ENCODE data around the gene PAF1. TPM values are rescaled to one million over a fixed set of nuclear protein-coding genes. Genes with fewer than 3 reads are reported as not detected.

Gene PAF1
- total RNA-seq, 4 donors from 2014 or later: 22.2 to 47.3 (median 37.7) TPM

DNA sequence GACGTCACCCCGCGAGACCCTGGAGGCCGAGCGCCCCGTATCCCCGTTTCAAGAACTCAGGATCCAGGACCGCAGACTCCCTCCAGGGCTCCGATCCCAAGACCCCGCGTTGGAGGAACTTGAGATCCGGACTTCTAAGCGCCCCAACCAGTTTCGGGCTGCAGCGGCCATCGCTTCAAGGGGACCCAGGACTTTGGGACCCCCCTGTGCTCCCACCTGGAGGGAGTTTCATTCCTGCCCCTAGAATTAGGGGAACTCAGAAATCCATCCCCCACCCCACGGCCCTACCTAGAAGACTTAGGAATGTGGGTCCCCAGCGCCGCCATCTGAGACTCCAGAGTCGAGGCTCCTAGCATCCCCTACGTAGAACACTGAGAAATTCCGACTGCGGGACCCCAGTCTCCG, 22.0 kb upstream of the PAF1 start:
- H3K4me1 ChIP-seq: peaks cover 0 to 47% (median 14%) of the 10 kb centered on the region in 4 donors
- H3K27me3 ChIP-seq: no peaks in the 10 kb centered on the region
- peaks cover 0 to 13% (median under 1%) of the 10 kb centered on the region in 3 donors for H3K36me3 ChIP-seq
- TF ChIP-seq POLR2A (IDR thresholded peaks at IDR 0.05) (no peak), CTCF (IDR thresholded peaks at IDR 0.05) (no peak)
- H3K27ac ChIP-seq: peak overlapping the region; percentile 87 to 100 (median 100)
- no peaks in the 10 kb centered on the region for H3K9me3 ChIP-seq
- H3K4me3 ChIP-seq: peak overlapping the region; percentile 62 to 91 (median 75)
- peak in 1 of 3 donors; percentile 47 for DNase-seq

GRCh38 chr19:39412100-39412866, 21.4 kb upstream of the PAF1 start, which contains the start of gene PLEKHG2:
Gene PLEKHG2 (plus strand): TSS chr19:39412669. CDS start chr19:39414087, 1,418 bp downstream.
- Histone ChIP-seq H3K4me1 (peaks cover 0 to 47% (median 14%) of the 10 kb centered on the region in 4 donors), H3K27me3 (no peaks in the 10 kb centered on the region), H3K36me3 (peaks cover 0 to 17% (median 4%) of the 10 kb centered on the region in 3 donors), H3K27ac (peak within 1 kb of the TSS; percentile 98 to 100 (median 100)), H3K4me3 (peak within 1 kb of the TSS; percentile 62 to 96 (median 84)), H3K9me3 (no peaks in the 10 kb centered on the region)
- DNase-seq: peak; percentile 97 to 98 (median 97)
- TF ChIP-seq POLR2A (IDR thresholded peaks at IDR 0.05) (peak; percentile 84 to 93), CTCF (IDR thresholded peaks at IDR 0.05) (peak; percentile 78 to 92 (median 90))

GRCh38 chr19:39411832-39412099, 20.9 kb upstream of the PAF1 start:
- Histone ChIP-seq H3K4me1 (peaks cover 0 to 47% (median 14%) of the 10 kb centered on the region in 4 donors), H3K9me3 (no peaks in the 10 kb centered on the region), H3K27ac (peak overlapping the region; percentile 98 to 100 (median 100)), H3K36me3 (peaks cover 0 to 20% (median 4%) of the 10 kb centered on the region in 3 donors), H3K27me3 (no peaks in the 10 kb centered on the region), H3K4me3 (peak overlapping the region; percentile 62 to 96 (median 84))
- TF ChIP-seq CTCF (IDR thresholded peaks at IDR 0.05): peak; percentile 87 to 100 (median 98)
- TF ChIP-seq POLR2A (IDR thresholded peaks at IDR 0.05): no peak
- peak; percentile 90 to 98 (median 96) for DNase-seq

- Histone ChIP-seq H3K9me3 (no peaks in the 10 kb centered on the region), H3K4me3 (peak overlapping the region; percentile 78 to 96 (median 92)), H3K36me3 (peaks cover 0 to 20% (median 4%) of the 10 kb centered on the region in 3 donors), H3K27me3 (no peaks in the 10 kb centered on the region), H3K4me1 (peaks cover 0 to 44% (median 14%) of the 10 kb centered on the region in 4 donors), H3K27ac (peak overlapping the region; percentile 98 to 100 (median 100))
- DNase-seq: peak; percentile 50 to 88 (median 85)
- peak in 3 of 6 experiments; percentile 3 to 28 (median 7) for TF ChIP-seq CTCF (IDR thresholded peaks at IDR 0.05)
- peak; percentile 88 to 91 for TF ChIP-seq POLR2A (IDR thresholded peaks at IDR 0.05)
These were observed 20.4 kb upstream of the PAF1 start for GRCh38 chr19:39411081-39411831.

DNA sequence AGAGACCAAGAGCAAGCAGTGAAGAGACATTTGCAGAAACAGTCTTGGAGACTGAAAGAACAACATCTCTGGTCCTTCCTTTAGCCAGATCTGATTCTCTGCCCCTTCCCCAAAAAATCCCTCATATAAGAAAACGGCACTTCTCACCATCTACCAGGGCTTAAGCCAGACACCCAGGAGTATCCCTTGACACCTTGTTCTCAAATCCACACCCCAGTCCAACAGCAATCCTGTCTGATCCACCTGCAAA, 19.9 kb upstream of the PAF1 start:
- H3K9me3 ChIP-seq: no peaks in the 10 kb centered on the region
- H3K27me3 ChIP-seq: no peaks in the 10 kb centered on the region
- H3K4me1 ChIP-seq: peaks cover 0 to 42% (median 17%) of the 10 kb centered on the region in 4 donors
- H3K36me3 ChIP-seq: peaks cover 0 to 20% (median 4%) of the 10 kb centered on the region in 3 donors
- DNase-seq: no peak
- peak overlapping the region; percentile 98 to 100 (median 100) for H3K27ac ChIP-seq
- H3K4me3 ChIP-seq: peak overlapping the region; percentile 78 to 96 (median 92)
- TF ChIP-seq CTCF (IDR thresholded peaks at IDR 0.05): no peak
- no peak for TF ChIP-seq POLR2A (IDR thresholded peaks at IDR 0.05)

All from Peyer's patch (tissue), 4 donors.